H9 (cell line): ENCODE measurements around the gene IL1RAPL2. TPM values are rescaled to one million over a fixed set of nuclear protein-coding genes. Genes with fewer than 3 reads are reported as not detected.

Experiments
- DNase-seq: peaks from one replicate; pipeline ENCODE4 v3.0.0-alpha.2; 2017
- H2AFZ ChIP-seq: one replicate; pipeline ENCODE4 v1.6.1; 2013; ENCODE audit warnings: mild to moderate bottlenecking, low read length, control low read depth, moderate library complexity
- H2AK5ac ChIP-seq: 2 replicates; pipeline ENCODE4 v1.6.1; 2013; ENCODE audit warnings: low read length, control low read depth, mixed read lengths; ENCODE audit not compliant: insufficient read length
- H2BK120ac ChIP-seq: one replicate; pipeline ENCODE4 v1.6.1; 2013; ENCODE audit warnings: low read depth, mild to moderate bottlenecking, low read length, control low read depth, inconsistent platforms; ENCODE audit not compliant: poor library complexity, severe bottlenecking
- H2BK12ac ChIP-seq: 2 replicates; pipeline ENCODE4 v1.6.1; 2013; ENCODE audit warnings: low read length, control low read depth, mixed read lengths, low read depth; ENCODE audit not compliant: insufficient read length
- H2BK15ac ChIP-seq: 2 replicates; pipeline ENCODE4 v1.6.1; 2013; ENCODE audit warnings: low read depth, low read length, control low read depth
- H2BK20ac ChIP-seq: one replicate; pipeline ENCODE4 v1.6.1; 2013; ENCODE audit warnings: low read depth, mild to moderate bottlenecking, low read length, control low read depth, inconsistent platforms; ENCODE audit not compliant: poor library complexity, severe bottlenecking
- H2BK5ac ChIP-seq: 2 replicates; pipeline ENCODE4 v1.6.1; 2013; ENCODE audit warnings: low read length, control low read depth, mixed read lengths; ENCODE audit not compliant: insufficient read length
- H3K14ac ChIP-seq: 2 replicates; pipeline ENCODE4 v1.6.1; 2013; ENCODE audit warnings: low read length, control low read depth; ENCODE audit not compliant: insufficient read depth
- H3K18ac ChIP-seq: 2 replicates; pipeline ENCODE4 v1.6.1; 2013; ENCODE audit warnings: low read depth, mild to moderate bottlenecking, mixed read lengths, low read length, control low read depth; ENCODE audit not compliant: insufficient read length
- H3K23ac ChIP-seq: 2 replicates; pipeline ENCODE4 v1.6.1; 2013; ENCODE audit warnings: low read length, control low read depth, mixed read lengths, low read depth; ENCODE audit not compliant: insufficient read length
- H3K23me2 ChIP-seq: 2 replicates; pipeline ENCODE4 v1.6.1; 2013; ENCODE audit warnings: low read depth, mild to moderate bottlenecking, mixed read lengths, low read length, control low read depth; ENCODE audit not compliant: insufficient read length, poor library complexity, severe bottlenecking
- H3K27ac ChIP-seq: 2 replicates; pipeline ENCODE4 v1.5.1; 2013; ENCODE audit warnings: low read length, control low read depth, mixed read lengths, low read depth; ENCODE audit not compliant: insufficient read length
- H3K27me3 ChIP-seq: 2 replicates; pipeline ENCODE4 v1.6.1; 2013; ENCODE audit warnings: low read length, control low read depth, inconsistent platforms; ENCODE audit not compliant: insufficient read depth
- H3K4ac ChIP-seq: 2 replicates; pipeline ENCODE4 v1.6.1; 2013; ENCODE audit warnings: low read depth, mild to moderate bottlenecking, control low read depth, inconsistent platforms, low read length, moderate library complexity
- H3K4me1 ChIP-seq: 2 replicates; pipeline ENCODE4 v1.6.1; 2013; ENCODE audit warnings: low read length, control low read depth, inconsistent platforms; ENCODE audit not compliant: insufficient read depth
- H3K4me2 ChIP-seq: 2 replicates; pipeline ENCODE4 v1.6.1; 2013; ENCODE audit warnings: low read length, control low read depth, mixed read lengths; ENCODE audit not compliant: insufficient read length, insufficient read depth
- H3K56ac ChIP-seq: 2 replicates; pipeline ENCODE4 v1.6.1; 2013; ENCODE audit warnings: low read depth, mild to moderate bottlenecking, mixed read lengths, low read length, control low read depth; ENCODE audit not compliant: insufficient read length
- H3K79me1 ChIP-seq: 2 replicates; pipeline ENCODE4 v1.6.1; 2013; ENCODE audit warnings: low read depth, mild to moderate bottlenecking, moderate library complexity, low read length, control low read depth, inconsistent platforms; ENCODE audit not compliant: insufficient read depth, poor library complexity, severe bottlenecking
- H3K79me2 ChIP-seq: 2 replicates; pipeline ENCODE4 v1.6.1; 2013; ENCODE audit warnings: low read length, control low read depth, inconsistent platforms; ENCODE audit not compliant: insufficient read depth
- H3K9ac ChIP-seq: 2 replicates; pipeline ENCODE4 v1.6.1; 2013; ENCODE audit warnings: low read length, control low read depth, mixed read lengths; ENCODE audit not compliant: insufficient read length; ENCODE audit errors: extremely low read depth
- H3K9me3 ChIP-seq: one replicate; pipeline ENCODE4 v1.6.1; 2013; ENCODE audit warnings: low read depth, low read length, inconsistent platforms; ENCODE audit not compliant: control insufficient read depth
- H3T11ph ChIP-seq: one replicate; pipeline ENCODE4 v1.6.1; 2013; ENCODE audit warnings: mild to moderate bottlenecking, low read length, control low read depth, inconsistent platforms
- H4K20me1 ChIP-seq: one replicate; pipeline ENCODE4 v1.6.1; 2013; ENCODE audit not compliant: control insufficient read depth, insufficient read length, insufficient read depth
- H4K5ac ChIP-seq: 2 replicates; pipeline ENCODE4 v1.6.1; 2013; ENCODE audit warnings: low read depth, mild to moderate bottlenecking, mixed read lengths, low read length, control low read depth; ENCODE audit not compliant: insufficient read length
- H4K8ac ChIP-seq: replicated peaks from 2 replicates; pipeline ENCODE4 v1.6.1; 2013; ENCODE audit warnings: low read length, control low read depth, mixed read lengths, low read depth; ENCODE audit not compliant: insufficient read length
- H4K91ac ChIP-seq: 2 replicates; pipeline ENCODE4 v1.6.1; 2013; ENCODE audit warnings: low read depth, mild to moderate bottlenecking, moderate library complexity, mixed read lengths, low read length, control low read depth; ENCODE audit not compliant: insufficient read length
- H3K27ac Mint-ChIP-seq, 3 experiments: 2 replicates in 2 of 3; 3 replicates in 1 of 3; pipeline ENCODE4 v1.8.0; 2020 to 2021; ENCODE audit warnings: mixed read lengths in 3 of 3, mild to moderate bottlenecking in 1 of 3, moderate library complexity in 1 of 3
- H3K27me3 Mint-ChIP-seq: 2 replicates; pipeline ENCODE4 v1.8.0; 2021; ENCODE audit warnings: low read depth, mild to moderate bottlenecking, moderate library complexity, mixed read lengths
- H3K36me3 Mint-ChIP-seq, 3 experiments: 2 replicates in 2 of 3; 3 replicates in 1 of 3; pipeline ENCODE4 v1.8.0; 2020 to 2021; ENCODE audit warnings: low read depth in 3 of 3, mixed read lengths in 3 of 3; ENCODE audit not compliant: insufficient read depth in 1 of 3
- H3K4me1 Mint-ChIP-seq, 2 experiments: 2 replicates each; pipeline ENCODE4 v1.8.0; 2020; ENCODE audit warnings: mixed read lengths in 2 of 2
- H3K4me3 Mint-ChIP-seq, 2 experiments: 2 replicates in 1 of 2; 3 replicates in 1 of 2; pipeline ENCODE4 v1.8.0; 2020 to 2021; ENCODE audit warnings: mild to moderate bottlenecking in 2 of 2, mixed read lengths in 2 of 2, moderate library complexity in 1 of 2
- H3K9me3 Mint-ChIP-seq, 2 experiments: 2 replicates in 1 of 2; 3 replicates in 1 of 2; pipeline ENCODE4 v1.8.0; 2020; ENCODE audit warnings: mild to moderate bottlenecking in 2 of 2, mixed read lengths in 2 of 2, moderate library complexity in 1 of 2
- CTCF ChIP-seq: fragments of 200-600 bp; sonication (generic); conservative IDR thresholded peaks from 3 replicates; pipeline ENCODE4 v1.8.0; 2021; ENCODE audit warnings: antibody characterized with exemption, mild to moderate bottlenecking
- WGBS: extraction: QIAGEN DNeasy Blood & Tissue Kit; methylation state at CpG from one replicate; pipeline ENCODE4 v1.1.7; 2013; ENCODE audit warnings: missing lambda C conversion rate, low lambda C conversion rate, mixed read lengths; ENCODE audit not compliant: insufficient read length; ENCODE audit errors: extremely low coverage; 5-methylcytosine and 5-hydroxymethylcytosine counted together
- total RNA-seq: library from RNA; stranded (reverse); gene quantifications from 2 replicates; pipeline ENCODE4 v1.2.1, GENCODE V29; 2021

Gene IL1RAPL2
- total RNA-seq, 1 experiment from 2014 or later = not detected

DNA sequence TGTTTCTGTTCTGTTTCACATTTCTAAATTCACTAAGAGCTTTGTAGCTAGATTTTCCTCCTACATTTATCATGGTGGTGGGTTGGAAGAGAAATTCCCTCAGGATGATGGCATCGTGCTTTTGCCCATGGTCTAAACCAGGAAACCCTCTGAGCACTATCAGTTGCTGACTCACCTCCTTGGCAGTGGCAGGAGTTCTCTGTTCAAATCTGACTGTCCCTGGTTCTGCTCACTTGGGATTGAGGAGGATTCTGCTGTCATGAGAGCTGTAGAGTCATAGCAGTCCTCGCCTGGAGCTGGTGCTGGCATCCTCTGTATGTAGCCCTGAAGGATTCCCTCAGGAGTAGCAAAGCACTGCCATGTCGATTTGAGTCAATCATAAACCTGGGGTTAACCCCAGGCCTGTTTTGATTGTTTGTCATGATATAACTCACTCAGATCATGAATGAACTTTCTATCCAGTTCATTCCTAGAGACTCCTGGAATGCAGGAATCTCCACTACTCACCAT lies 645.1 kb downstream of the IL1RAPL2 start:
- H2BK120ac ChIP-seq = no peak overlapping the region
- no peak for DNase-seq
- no peaks in the 10 kb centered on the region for H3K4me1 Mint-ChIP-seq
- H3K23ac ChIP-seq = no peak overlapping the region
- no peaks in the 10 kb centered on the region for H3K23me2 ChIP-seq
- H2BK15ac ChIP-seq = no peak overlapping the region
- no peak overlapping the region for H3K4me2 ChIP-seq
- no peaks in the 10 kb centered on the region for H3K79me1 ChIP-seq
- H4K8ac ChIP-seq = no peak overlapping the region
- no peak overlapping the region for H3K14ac ChIP-seq
- H3K36me3 Mint-ChIP-seq = peaks cover 0 to 10% (median 1%) of the 10 kb centered on the region in 3 experiments; a peak in 4 of 7 replicates
- no peak overlapping the region for H3K56ac ChIP-seq
- H4K5ac ChIP-seq = no peak overlapping the region
- H2AK5ac ChIP-seq = no peak overlapping the region
- H3K4me1 ChIP-seq = no peaks in the 10 kb centered on the region
- no peak overlapping the region for H3K4ac ChIP-seq
- no peaks in the 10 kb centered on the region for H4K20me1 ChIP-seq
- H2AFZ ChIP-seq = no peak overlapping the region
- H3K18ac ChIP-seq = no peak overlapping the region
- no peak overlapping the region for H2BK12ac ChIP-seq
- H3K27ac ChIP-seq = no peak overlapping the region
- no peak overlapping the region for H3T11ph ChIP-seq
- H4K91ac ChIP-seq = no peak overlapping the region
- no peaks in the 10 kb centered on the region for H3K9me3 ChIP-seq
- H3K4me3 Mint-ChIP-seq = no peak overlapping the region
- no peak overlapping the region; a peak in 1 of 7 replicates for H3K27ac Mint-ChIP-seq
- no peaks in the 10 kb centered on the region for H3K27me3 Mint-ChIP-seq
- no CpG with 5 or more reads among the region's 3 CpGs for WGBS
- H3K79me2 ChIP-seq = no peaks in the 10 kb centered on the region
- no peak overlapping the region for H3K9ac ChIP-seq
- no peak overlapping the region for H2BK5ac ChIP-seq
- TF ChIP-seq CTCF = no peak
- H2BK20ac ChIP-seq = no peak overlapping the region
- H3K27me3 ChIP-seq = no peaks in the 10 kb centered on the region
- peaks cover 7 to 52% of the 10 kb centered on the region in 2 experiments for H3K9me3 Mint-ChIP-seq
